ENCODE measurements around the gene OR4D11.
"Not testable (repeated sequence)": the region's sequence is repeated elsewhere in the genome, so short reads cannot be mapped to it uniquely, and the experiment has no call there.

Gene OR4D11

DNA sequence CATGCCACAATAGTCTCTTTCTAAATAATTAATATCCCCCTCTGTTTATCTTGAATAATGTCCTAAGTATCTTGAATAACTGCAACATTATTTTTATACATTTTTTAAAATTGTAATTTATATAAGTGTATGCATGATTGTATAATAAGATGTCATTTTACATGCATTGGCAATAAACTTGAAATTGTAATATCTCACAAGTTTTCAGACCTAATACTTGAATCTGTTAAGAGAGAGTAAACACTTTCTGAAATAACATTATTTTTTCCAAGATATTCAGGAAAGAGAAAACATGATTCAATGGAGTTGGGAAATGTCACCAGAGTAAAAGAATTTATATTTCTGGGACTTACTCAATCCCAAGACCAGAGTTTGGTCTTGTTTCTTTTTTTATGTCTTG lies at the start of gene OR4D11:
TSS of gene OR4D11 (plus strand) at position 301 of the 400 bp plus-strand sequence. CDS start at position 301, 0 bp downstream.
- no peak for DNase-seq (ENCODE audit: low read depth, low spot score)

GRCh38 chr11:59456661-59457060 lies 46.7 kb upstream of the OR4D11 start, which contains the start of gene OR4D6:
Gene OR4D6 (plus strand): TSS chr11:59456961. CDS start chr11:59456961, 0 bp downstream.
- no peak for DNase-seq (ENCODE audit: low read depth, low spot score)

DNA sequence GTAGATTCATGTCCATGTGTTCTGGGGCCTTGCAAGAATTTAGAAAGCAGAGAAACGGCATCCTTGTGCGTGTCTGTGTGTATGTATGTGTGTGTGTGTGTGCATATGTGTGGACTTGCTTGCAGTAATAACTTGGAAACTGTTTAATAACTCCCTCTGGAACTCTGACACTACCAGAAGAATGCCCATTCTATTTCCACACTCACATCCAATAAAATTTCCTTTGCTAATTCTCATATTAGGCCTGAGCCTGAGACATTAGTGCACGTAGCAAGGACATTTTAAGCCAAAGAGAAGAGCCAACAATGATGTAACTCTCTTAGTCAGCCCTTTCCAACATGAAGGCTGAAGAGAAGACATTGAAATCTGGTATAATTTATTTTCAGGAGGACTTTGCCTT lies 43.5 kb upstream of the OR4D11 start:
- DNase-seq (ENCODE audit: low read depth, low spot score), result no peak

DNA sequence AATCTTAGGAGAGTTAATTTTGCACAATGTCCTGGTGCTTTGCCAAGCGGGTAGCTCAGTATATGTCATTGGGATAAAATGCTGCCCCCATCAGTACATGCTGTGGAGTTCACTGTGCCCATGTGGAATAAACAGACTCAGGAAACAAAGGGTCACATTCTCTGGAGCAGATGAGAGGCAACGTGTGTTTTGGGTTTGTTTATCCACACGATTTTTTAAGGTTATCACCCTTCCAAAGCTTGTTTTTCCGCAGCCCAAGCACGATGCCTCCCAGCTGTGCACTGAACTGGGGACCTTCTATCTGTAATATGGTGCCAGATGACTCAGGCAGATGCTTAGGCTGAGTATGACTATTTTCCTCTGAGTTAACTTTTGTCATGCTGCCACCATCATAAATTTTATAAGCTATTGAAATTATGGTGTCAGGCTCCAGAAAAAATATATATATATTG lies 40.2 kb upstream of the OR4D11 start:
- no peak for DNase-seq (ENCODE audit: low read depth, low spot score)

DNA sequence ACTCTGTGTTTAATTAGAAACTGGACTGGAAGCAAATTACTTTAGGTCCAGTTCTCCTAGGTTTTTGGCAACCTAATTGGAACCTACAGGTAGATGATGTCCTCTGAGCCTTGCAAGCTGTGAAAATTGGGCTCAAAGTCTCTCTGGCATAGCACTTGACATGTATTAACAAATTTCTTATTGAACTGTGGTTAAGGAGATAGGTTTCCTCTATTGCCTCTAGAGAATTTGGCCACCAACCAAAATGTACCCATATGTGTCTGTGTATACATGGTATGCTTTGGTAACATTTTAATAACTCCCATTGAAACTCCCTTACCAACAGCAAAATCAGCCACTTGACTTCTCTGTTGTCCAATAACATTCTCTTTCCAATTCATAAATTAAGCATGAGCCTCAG lies 30.4 kb upstream of the OR4D11 start, which contains the start of gene OR4D10:
TSS of gene OR4D10 (plus strand) at position 301 of the 400 bp plus-strand sequence. CDS start 4,115 bp downstream, outside the sequence.
- DNase-seq (ENCODE audit: low read depth, low spot score), result no peak

GRCh38 chr11:59475176-59475575 lies 28.2 kb upstream of the OR4D11 start:
- DNase-seq (ENCODE audit: low read depth, low spot score), result no peak

- DNase-seq (ENCODE audit: low read depth, low spot score), result no peak
Measured at GRCh38 chr11:59479906-59480305, 23.5 kb upstream of the OR4D11 start.

GRCh38 chr11:59480359-59480758 lies 23.0 kb upstream of the OR4D11 start:
- DNase-seq (ENCODE audit: low read depth, low spot score), result no peak

DNA sequence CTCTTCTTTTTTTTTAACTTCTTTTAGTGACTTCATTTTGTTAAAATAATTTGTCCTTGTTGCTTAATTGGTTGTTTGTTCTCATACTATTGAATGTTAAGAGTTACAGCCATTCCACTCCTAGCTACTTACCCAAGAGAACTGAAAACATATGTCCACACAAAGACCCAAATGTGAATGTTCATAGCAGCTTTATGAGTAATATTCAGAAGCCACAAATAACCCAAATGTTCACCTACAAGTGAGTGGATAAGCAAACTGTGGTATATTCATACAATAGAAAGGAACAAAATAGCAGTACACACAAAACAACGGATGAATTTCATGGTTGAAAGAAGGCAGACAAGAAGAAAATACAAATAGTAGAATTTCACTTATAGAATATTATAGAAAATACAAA lies 1.4 kb upstream of the OR4D11 start:
- no peak for DNase-seq (ENCODE audit: low read depth, low spot score)

DNA sequence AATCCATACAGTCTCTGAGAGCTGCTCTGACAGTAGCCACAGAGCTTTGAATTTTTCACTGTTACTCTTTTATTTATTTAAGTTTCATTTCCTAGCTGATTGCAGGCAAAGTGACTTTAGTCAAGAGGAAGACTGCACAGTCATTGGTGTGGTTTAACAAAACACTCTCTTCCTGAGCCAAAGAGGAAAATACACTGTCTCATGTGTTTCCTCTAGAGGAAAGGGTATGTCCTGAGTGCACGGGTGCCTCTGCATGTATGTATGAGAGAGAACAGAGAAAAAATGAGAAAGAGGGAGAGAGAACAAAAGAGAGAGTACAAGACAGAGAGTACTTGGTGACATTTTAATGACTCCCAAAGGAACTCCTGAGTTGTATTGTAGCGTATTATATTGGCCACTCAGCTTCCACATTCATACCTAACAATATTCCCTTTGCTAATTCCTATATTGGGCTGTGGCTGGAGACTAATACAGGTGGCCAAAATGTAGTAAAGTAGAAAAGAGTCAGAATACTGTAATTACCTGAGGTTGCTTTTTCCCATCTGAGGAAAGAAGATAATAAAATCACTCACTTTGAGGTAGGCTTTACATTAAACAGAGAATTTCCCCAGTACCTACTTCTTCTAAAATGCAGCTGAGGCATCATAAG lies 7.7 kb downstream of the OR4D11 start, which contains the start of gene OR4D9:
TSS of gene OR4D9 (plus strand) at position 599 of the 649 bp plus-strand sequence. CDS start 3,374 bp downstream, outside the sequence.
- DNase-seq (ENCODE audit: low read depth, low spot score), result no peak

GRCh38 chr11:59511675-59512074 lies 8.3 kb downstream of the OR4D11 start:
- no peak for DNase-seq (ENCODE audit: low read depth, low spot score)

DNA sequence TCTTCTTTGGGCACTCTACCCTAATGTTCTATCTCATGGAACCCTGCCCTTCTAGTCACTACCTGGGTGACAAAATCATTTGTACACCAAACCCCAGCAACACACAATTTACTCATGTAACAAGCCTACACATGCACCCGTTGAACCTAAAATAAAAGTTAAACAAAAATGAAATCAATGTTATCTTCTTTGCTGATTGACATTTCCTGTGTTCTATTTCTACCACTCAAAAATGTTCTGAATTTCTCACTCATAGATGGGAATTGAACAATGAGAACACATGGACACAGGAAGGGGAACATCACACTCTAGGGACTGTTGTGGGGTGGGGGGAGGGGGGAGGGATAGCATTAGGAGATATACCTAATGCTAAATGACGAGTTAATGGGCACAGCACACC lies 16.8 kb downstream of the OR4D11 start:
- not testable (repeated sequence) for DNase-seq (ENCODE audit: low read depth, low spot score)

- DNase-seq (ENCODE audit: low read depth, low spot score), result no peak
Measured at GRCh38 chr11:59520741-59521140, 17.4 kb downstream of the OR4D11 start.

DNA sequence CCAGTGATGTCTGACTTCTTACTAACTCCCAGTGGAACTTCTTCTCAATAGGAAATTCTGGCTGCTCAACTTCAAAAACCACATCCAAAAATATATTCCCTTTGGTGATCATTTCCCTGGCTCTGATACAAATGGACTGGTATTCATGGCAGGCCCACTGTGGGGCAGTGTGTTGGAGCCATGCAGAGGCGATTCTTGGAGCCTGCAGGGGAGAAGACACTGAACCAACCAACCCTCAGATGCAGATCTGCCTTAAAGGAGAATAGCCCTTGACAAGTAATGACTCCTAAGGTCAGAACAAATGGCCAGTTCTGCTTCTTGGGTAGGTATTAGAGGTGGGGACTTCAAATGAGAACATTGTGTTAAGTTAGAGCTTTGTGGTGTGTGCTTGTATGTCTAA lies 20.2 kb downstream of the OR4D11 start:
- no peak for DNase-seq (ENCODE audit: low read depth, low spot score)

DNA sequence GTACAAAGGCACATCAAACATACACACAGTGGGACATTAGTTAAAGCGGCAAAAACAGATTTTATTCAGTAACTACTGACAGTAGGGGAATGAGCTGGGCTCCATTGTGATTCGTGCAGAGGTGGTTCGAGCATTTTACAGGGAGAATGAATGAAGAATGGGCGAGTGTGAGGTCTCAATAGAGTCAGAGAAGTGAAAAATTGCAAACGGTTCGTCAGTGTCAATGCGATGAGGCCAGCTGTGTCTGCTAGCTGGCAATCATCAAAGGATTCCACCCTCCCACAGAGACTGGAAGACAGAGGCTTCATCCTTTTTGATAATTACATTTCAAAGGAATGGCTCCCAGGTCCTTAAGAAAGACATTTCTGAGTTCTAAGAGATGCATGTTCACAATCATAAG lies 25.3 kb downstream of the OR4D11 start:
- no peak for DNase-seq (ENCODE audit: low read depth, low spot score)

DNA sequence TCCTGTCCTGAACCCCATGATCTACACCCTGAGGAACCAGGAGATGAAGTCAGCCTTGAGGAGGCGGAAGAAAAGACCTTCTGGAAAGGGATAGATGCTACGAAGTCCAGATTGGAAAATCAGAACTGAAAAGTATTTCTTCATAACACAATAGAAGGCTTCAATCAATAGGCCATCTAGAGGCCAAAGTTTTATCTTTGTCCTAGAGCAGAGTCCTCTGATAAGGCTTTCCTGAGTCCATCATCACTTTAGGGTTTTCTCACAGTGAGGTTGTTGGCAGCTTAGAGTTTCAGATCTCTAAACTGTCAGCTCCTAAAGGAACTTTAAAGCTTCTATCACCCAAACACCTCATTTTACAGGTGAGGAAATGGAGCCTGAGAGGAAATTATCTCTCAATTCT lies 29.2 kb downstream of the OR4D11 start:
- DNase-seq (ENCODE audit: low read depth, low spot score), result no peak

GRCh38 chr11:59534676-59535075 lies 31.3 kb downstream of the OR4D11 start:
- DNase-seq (ENCODE audit: low read depth, low spot score), result no peak

GRCh38 chr11:59542142-59542810 lies 38.9 kb downstream of the OR4D11 start:
- DNase-seq (ENCODE audit: low read depth, low spot score), result no peak

- not testable (repeated sequence) for DNase-seq (ENCODE audit: low read depth, low spot score)
Measured at GRCh38 chr11:59543713-59544112, 40.3 kb downstream of the OR4D11 start.

DNA sequence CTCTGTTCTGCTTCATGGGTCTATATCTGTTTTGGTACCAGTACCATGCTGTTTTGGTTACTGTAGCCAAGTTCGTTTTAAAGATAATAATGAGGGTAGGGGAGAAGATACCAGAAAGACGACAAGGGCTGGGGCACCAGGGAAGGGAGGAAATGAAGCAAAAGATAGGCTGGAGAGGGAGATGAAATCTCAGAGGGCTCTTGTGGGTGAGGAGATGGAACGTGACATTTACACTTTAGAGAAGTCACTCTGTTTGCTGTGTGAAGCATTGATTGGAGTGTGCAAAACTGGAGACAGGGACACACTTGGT lies 41.4 kb downstream of the OR4D11 start:
- DNase-seq (ENCODE audit: low read depth, low spot score), result no peak

DNA sequence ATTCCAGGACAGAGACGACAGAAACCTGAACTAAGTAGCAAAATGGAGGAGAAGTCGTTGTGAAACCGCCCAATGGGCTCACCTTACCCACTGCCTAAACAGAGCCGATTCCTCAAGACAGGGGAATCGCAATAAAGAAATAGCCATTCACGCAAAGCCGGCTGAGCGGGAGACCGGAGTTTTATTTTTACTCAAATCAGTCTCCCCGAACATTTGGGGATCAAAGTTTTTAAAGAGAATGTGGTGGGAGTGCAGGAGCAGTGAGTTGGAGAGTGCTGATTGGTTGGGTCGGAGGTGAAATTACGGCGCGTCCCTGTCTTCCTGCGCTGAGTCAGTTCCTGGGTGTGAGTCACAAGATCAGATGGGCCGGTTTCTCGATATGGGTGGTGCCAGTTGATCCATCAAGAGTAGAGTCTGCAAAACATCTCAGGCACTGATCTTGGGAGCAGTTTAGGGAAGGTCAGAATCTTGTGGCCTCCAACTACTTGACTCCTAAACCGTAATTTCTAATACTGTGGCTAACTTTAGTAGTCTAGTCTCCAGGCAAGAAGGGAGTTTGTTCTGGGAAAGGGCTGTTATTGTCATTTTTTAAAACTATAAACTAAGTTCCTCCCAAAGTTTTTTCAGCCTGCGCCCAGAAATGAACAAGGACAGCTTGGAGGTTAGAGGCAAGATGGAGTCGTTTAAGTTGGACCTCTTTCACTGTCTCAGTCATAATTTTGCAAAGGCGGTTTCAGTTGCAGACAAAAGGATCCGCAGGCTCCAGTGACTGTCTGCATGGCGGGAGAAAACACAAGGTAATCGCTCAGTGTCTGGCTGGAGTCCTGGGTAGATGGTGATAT lies 42.0 kb downstream of the OR4D11 start:
- DNase-seq (ENCODE audit: low read depth, low spot score), result no peak

DNA sequence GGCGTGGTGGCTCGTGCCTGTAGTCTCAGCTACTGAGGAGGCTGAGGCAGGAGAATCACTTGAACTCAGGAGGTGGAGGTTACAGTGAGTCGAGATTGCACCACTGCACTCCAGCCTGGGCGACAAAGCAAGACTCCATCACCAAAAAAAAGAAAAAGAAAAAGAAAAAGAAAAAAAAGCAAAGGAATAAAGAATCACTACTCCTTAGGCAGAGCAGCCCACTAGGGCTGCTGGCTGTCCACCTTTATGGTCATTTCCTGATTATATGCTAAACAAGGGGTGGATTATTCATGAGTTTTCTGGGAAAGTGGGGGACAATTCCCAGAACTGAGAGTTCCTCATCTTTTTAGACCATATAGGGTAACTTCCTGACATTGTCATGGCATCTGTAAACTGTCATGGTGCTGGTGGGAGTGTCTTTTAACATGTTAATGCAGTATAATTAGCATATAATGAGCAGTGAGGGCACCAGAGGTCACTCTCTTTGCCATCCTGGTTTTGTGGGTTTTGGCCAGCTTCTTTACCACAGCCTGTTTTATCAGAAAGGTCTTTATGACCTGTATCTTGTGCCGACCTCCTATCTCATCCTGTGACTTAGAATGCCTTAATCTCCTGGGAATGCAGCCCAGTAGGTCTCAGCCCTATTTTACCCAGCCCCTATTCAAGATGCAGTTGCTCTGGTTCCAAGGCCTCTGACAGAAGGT lies 44.4 kb downstream of the OR4D11 start:
- DNase-seq (ENCODE audit: low read depth, low spot score), result not testable (repeated sequence)
